Bronchial smooth muscle cell (primary cell): ENCODE results near the gene EIF2B2. TPM values are rescaled to one million over a fixed set of nuclear protein-coding genes. Genes with fewer than 3 reads are reported as not detected.

Experiments
- total RNA-seq: library from RNA; depleted of rRNA; stranded (reverse); fragments of >200 nt; gene quantifications from 2 replicates; pipeline ENCODE4 v1.2.1, GENCODE V29; 2014

Gene EIF2B2
- 29.8 and 48.1 TPM in 2 replicates for total RNA-seq

GRCh38 chr14:75002392-75003249 is at the start of gene EIF2B2:
Gene EIF2B2 (plus strand): TSS chr14:75002921. CDS start chr14:75002991, 70 bp downstream.

GRCh38 chr14:74955229-74956026 is 47.3 kb upstream of the EIF2B2 start, which contains the start of gene PGF:
Gene PGF (minus strand): TSS chr14:74955597. CDS start chr14:74955242, 355 bp downstream.

GRCh38 chr14:75050852-75051555 is 48.3 kb downstream of the EIF2B2 start, which contains the start of gene MLH3:
Gene MLH3 (minus strand): TSS chr14:75051467. CDS start chr14:75049655, 1,812 bp downstream.

Other genes with a start within 250 kb of the EIF2B2 start
- gene YLPM1, start 239.6 kb upstream of the EIF2B2 start, total RNA-seq = 19.0 and 26.5 TPM in 2 replicates
- gene PROX2, start 126.8 kb upstream of the EIF2B2 start, total RNA-seq = not detected in 2 replicates
- gene DLST, start 121.0 kb upstream of the EIF2B2 start, total RNA-seq = 53.6 and 58.9 TPM in 2 replicates
- gene RPS6KL1, start 79.7 kb upstream of the EIF2B2 start, total RNA-seq = under 0.01 and 0.47 TPM in 2 replicates
- 4.9 and 8.7 TPM in 2 replicates for gene PGF, start 47.3 kb upstream of the EIF2B2 start, total RNA-seq
- gene MLH3, start 48.5 kb downstream of the EIF2B2 start, total RNA-seq = 19.9 and 29.0 TPM in 2 replicates
- gene ACYP1, start 61.1 kb downstream of the EIF2B2 start, total RNA-seq = 22.4 and 23.5 TPM in 2 replicates
- 1.4 and 1.5 TPM in 2 replicates for gene ZC2HC1C, start 66.7 kb downstream of the EIF2B2 start, total RNA-seq
- gene NEK9, start 124.1 kb downstream of the EIF2B2 start, total RNA-seq = 70.9 and 84.9 TPM in 2 replicates
- gene TMED10, start 173.7 kb downstream of the EIF2B2 start, total RNA-seq = 164 and 166 TPM in 2 replicates